ENCODE data around the gene OR5AR1.

GRCh38 chr11:56636861-56637260, 26.6 kb upstream of the OR5AR1 start:
- TF ChIP-seq ZNF544 (tag by site-specific recombination; IDR thresholded peaks at IDR 0.05) = no peak
- no peak for TF ChIP-seq SALL2 (tag by site-specific recombination; IDR thresholded peaks at IDR 0.05; ENCODE audit: borderline replicate concordance)
- no peak for TF ChIP-seq ZFP37 (tag by site-specific recombination; IDR thresholded peaks at IDR 0.05)
- no peak for TF ChIP-seq ZNF629 (tag by site-specific recombination; IDR thresholded peaks at IDR 0.05)
- no peak for TF ChIP-seq CTCF (tag by site-specific recombination; IDR thresholded peaks at IDR 0.05)
- TF ChIP-seq ZNF335 (tag by site-specific recombination; conservative IDR thresholded peaks at IDR 0.05) = no peak
- TF ChIP-seq KLF7 (tag by site-specific recombination; IDR thresholded peaks at IDR 0.05; ENCODE audit: borderline replicate concordance) = no peak
- TF ChIP-seq ELK4 (IDR thresholded peaks at IDR 0.05; ENCODE audit: borderline replicate concordance, low read depth, low read length) = no peak
- TF ChIP-seq KLF8 (tag by site-specific recombination; IDR thresholded peaks at IDR 0.05) = no peak
- no peak for TF ChIP-seq YY1 (tag by site-specific recombination; IDR thresholded peaks at IDR 0.05)
- no peak for TF ChIP-seq ZSCAN18 (tag by site-specific recombination; IDR thresholded peaks at IDR 0.05)

All from HEK293 (cell line).